Heart right ventricle (tissue), 16 donors: ENCODE measurements around the gene LRRC74A. TPM values are rescaled to one million over a fixed set of nuclear protein-coding genes. Genes with fewer than 3 reads are reported as not detected.
"Not testable (repeated sequence)": the region's sequence is repeated elsewhere in the genome, so short reads cannot be mapped to it uniquely, and the experiment has no call there.

Experiments
- ATAC-seq, 8 donors: fragments of 200-7000 bp; cut with Tn5 transposase; one replicate each; pipeline ENCODE4 v1.9.1; 2020; ENCODE audit warnings: mild to moderate bottlenecking in 8 of 8, moderate library complexity in 8 of 8, moderate number of reproducible peaks in 1 of 8
- DNase-seq, 2 donors: peaks; one replicate each; pipeline ENCODE4 v3.0.0-alpha.2; 2020
- H3K27ac ChIP-seq, 10 donors: fragments of 200-600 bp; sonication (generic) in 2 of 10; one replicate each; pipeline versions ENCODE4 v1.5.0 to v1.8.0; 2020 to 2022; ENCODE audit warnings: mild to moderate bottlenecking in 3 of 10
- H3K27me3 ChIP-seq, 7 donors: fragments of 200-600 bp; one replicate each; pipeline ENCODE4 v1.8.0; 2021 to 2022; ENCODE audit warnings: mild to moderate bottlenecking in 2 of 7
- H3K36me3 ChIP-seq, 9 donors: fragments of 200-600 bp; sonication (generic) in 1 of 9; one replicate each; pipeline versions ENCODE4 v1.5.0 to v1.8.0; 2020 to 2022; ENCODE audit warnings: mild to moderate bottlenecking in 2 of 9
- H3K4me1 ChIP-seq, 9 donors: fragments of 200-600 bp; sonication (generic) in 1 of 9; one replicate each; pipeline versions ENCODE4 v1.5.0 to v1.8.0; 2020 to 2022; ENCODE audit warnings: mild to moderate bottlenecking in 4 of 9
- H3K4me3 ChIP-seq, 10 donors: fragments of 200-600 bp; sonication (generic) in 2 of 10; one replicate each; pipeline versions ENCODE4 v1.5.0 to v1.8.0; 2020 to 2022; ENCODE audit warnings: mild to moderate bottlenecking in 7 of 10, moderate library complexity in 2 of 10
- H3K9me3 ChIP-seq, 11 donors: fragments of 200-600 bp in 10 of 11; sonication (generic) in 2 of 11; one replicate each; pipeline versions ENCODE4 v1.5.0 to v1.8.0; 2013 to 2022; ENCODE audit warnings: mild to moderate bottlenecking in 2 of 11, control low read depth in 1 of 11, moderate library complexity in 1 of 11
- WGBS, 2 donors: extraction: QIAGEN DNeasy Blood & Tissue Kit; methylation state at CpG; one replicate each; pipeline ENCODE4 v1.1.7; 2013; ENCODE audit warnings: inconsistent platforms in 1 of 2; 5-methylcytosine and 5-hydroxymethylcytosine counted together
- intact Hi-C, 10 donors: fragments of 100-400 bp; cut with DNase I; formaldehyde crosslinking; loops; one replicate each; pipeline versions ENCODE4 v1.11.1 to v1.14.2; 2022
- polyA plus RNA-seq, 2 donors: library from polyadenylated mRNA; stranded (reverse); fragments of 200-250 nt; gene quantifications; one replicate each; pipeline ENCODE4 v1.2.3, GENCODE V29; 2013
- total RNA-seq, 10 donors: library from RNA; stranded (reverse); fragmentation: NEBNext Ultra II Directional in 3 of 10; extraction: Animal tissue kit (Norgen Biotek cat#: 25700) in 3 of 10; gene quantifications; one replicate each; pipeline versions ENCODE4 v1.2.1 to v1.2.4, GENCODE V29; 2021 to 2023
- TF ChIP-seq, protein P1 (sequence below), 9 donors: fragments of 200-600 bp; sonication (generic) in 2 of 9; IDR thresholded peaks; one replicate each; pipeline versions ENCODE4 v1.5.0 to v1.8.0; 2021 to 2022; ENCODE audit warnings: antibody characterized with exemption in 9 of 9, mild to moderate bottlenecking in 5 of 9, moderate library complexity in 1 of 9
- donor health status: Arrhythmogenic right ventricular cardiomyopathy.
- donor health status: ischemic (EF 13 %, LVEDD 7.1; RV severe dilation, severe dysfunction).
- donor health status: healthy with polysubstance abuse.
- donor health status: DM: no; HTN: yes; CAD: no.
- donor health status: DM: no; HTN: no; CAD: no.
- donor health status: ischemic (EF 25% LVEDD 6.9; RV normal size, moderate dysfunction).
- donor health status: ischemic (EF 25% LVEDD 5.7; RV mildly dilated, moderate dysfunction).
- donor health status: healthy.
- donor health status: DM: yes; HTN: yes; CAD: no.
- donor health status: Ischemic cardiomyopathy.
- donor health status: ischemic (EF 35%, LVEDD 5.7; RV mildly dilated, moderate dysfunction).
- donor health status: nonischemic (EF 11% LVEDD 7.7; RV severe dilation, severe dysfunction).
- donor health status: DM: yes; HTN: yes; CAD: no.
- donor health status: PGD.
- donor health status: ischemic (EF 29% LVEDD 5.4; RV normal size, mild dysfunction).
- donor health status: nonischemic (EF 23%, LVEDD 6.1; RV moderate dilation, normal function).

Gene LRRC74A
- total and polyA plus RNA-seq, 12 donors, result not detected

DNA sequence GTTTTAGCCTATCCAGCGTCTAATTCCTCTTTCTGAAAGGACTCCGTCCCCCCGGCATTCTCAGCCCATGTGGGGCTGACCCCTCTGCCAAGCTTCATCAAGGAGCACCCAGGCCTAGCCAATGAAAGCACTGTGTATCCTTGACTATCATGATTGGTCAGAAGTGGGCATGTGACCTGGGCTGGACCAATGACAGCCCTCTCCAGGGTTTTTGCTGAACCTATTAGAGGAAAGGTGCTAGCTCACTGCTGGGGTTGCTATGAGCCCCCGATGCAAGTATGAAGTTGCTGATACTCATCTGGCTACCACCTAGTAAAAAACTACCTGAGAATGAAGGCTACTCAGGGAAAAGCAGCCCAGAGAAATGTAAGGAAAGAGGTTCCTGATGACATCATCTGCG is 68.1 kb downstream of the LRRC74A start:
- Histone ChIP-seq H3K9me3 (peaks cover 0 to 18% (median 5%) of the 10 kb centered on the region in 11 donors), H3K4me3 (no peak overlapping the region), H3K27ac (no peak overlapping the region), H3K4me1 (no peaks in the 10 kb centered on the region), H3K36me3 (no peaks in the 10 kb centered on the region), H3K27me3 (no peaks in the 10 kb centered on the region)
- TF ChIP-seq, protein P1, sequence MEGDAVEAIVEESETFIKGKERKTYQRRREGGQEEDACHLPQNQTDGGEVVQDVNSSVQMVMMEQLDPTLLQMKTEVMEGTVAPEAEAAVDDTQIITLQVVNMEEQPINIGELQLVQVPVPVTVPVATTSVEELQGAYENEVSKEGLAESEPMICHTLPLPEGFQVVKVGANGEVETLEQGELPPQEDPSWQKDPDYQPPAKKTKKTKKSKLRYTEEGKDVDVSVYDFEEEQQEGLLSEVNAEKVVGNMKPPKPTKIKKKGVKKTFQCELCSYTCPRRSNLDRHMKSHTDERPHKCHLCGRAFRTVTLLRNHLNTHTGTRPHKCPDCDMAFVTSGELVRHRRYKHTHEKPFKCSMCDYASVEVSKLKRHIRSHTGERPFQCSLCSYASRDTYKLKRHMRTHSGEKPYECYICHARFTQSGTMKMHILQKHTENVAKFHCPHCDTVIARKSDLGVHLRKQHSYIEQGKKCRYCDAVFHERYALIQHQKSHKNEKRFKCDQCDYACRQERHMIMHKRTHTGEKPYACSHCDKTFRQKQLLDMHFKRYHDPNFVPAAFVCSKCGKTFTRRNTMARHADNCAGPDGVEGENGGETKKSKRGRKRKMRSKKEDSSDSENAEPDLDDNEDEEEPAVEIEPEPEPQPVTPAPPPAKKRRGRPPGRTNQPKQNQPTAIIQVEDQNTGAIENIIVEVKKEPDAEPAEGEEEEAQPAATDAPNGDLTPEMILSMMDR (IDR thresholded peaks at IDR 0.05), result no peak
- intact Hi-C loops, result no loop called here
- ATAC-seq (no peak), DNase-seq (no peak)
- 93 to 95% methylated on average over 5 of the region's 5 CpGs for WGBS, 2 donors

DNA sequence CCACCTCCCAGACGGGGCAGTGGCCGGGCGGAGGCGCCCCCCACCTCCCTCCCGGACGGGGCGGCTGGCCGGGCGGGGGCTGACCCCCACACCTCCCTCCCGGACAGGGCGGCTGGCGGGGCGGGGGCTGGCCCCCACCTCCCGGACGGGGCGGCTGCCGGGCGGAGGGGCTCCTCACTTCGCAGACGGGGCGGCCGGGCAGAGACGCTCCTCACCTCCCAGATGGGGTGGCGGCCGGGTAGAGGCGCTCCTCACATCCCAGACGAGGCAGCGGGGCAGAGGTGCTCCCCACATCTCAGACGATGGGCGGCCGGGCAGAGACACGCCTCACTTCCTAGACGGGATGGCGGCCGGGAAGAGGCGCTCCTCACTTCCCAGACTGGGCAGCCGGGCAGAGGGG is 71.8 kb downstream of the LRRC74A start:
- not testable (repeated sequence) for H3K27ac ChIP-seq, H3K4me1 ChIP-seq, DNase-seq

DNA sequence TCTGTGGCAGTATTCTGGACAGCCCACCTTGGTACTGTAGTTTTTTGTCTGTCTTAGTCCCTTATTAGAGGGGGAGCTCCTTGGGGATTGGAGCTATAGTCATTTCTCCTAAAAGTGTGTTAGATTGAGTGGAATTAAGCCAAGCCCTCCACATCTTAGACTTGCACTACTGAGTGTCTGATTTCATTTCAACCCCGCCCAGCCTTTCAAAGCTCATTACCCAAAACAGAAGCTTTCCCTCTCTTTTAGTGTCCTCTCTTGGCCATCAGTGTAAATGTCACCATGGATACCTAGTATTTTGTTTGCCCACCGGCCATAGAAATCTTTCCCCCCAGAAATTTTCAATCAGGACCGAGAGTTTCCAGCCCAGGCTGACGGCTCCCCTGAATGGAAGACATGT is 74.5 kb downstream of the LRRC74A start:
- H3K36me3 ChIP-seq, result no peaks in the 10 kb centered on the region
- TF ChIP-seq, protein P1 (IDR thresholded peaks at IDR 0.05), result no peak
- intact Hi-C loops, result no loop called here
- peaks cover 0 to 4% (median 0%) of the 10 kb centered on the region in 11 donors for H3K9me3 ChIP-seq
- no peak for DNase-seq
- no peaks in the 10 kb centered on the region for H3K27me3 ChIP-seq
- 77 to 86% methylated on average over 4 of the region's 4 CpGs for WGBS, 2 donors
- no peak overlapping the region for H3K27ac ChIP-seq
- peaks cover 0 to 22% (median 17%) of the 10 kb centered on the region in 9 donors for H3K4me1 ChIP-seq
- H3K4me3 ChIP-seq, result no peak overlapping the region
- no peak for ATAC-seq

More for the DNA sequence above, 71.8 kb downstream of the LRRC74A start:
- H3K4me3 ChIP-seq, ATAC-seq, H3K36me3 ChIP-seq, intact Hi-C loops, H3K27me3 ChIP-seq, H3K9me3 ChIP-seq: not testable (repeated sequence)
- WGBS, 2 donors, result 94 to 96% methylated on average over 34 to 37 of the region's 37 CpGs

DNA sequence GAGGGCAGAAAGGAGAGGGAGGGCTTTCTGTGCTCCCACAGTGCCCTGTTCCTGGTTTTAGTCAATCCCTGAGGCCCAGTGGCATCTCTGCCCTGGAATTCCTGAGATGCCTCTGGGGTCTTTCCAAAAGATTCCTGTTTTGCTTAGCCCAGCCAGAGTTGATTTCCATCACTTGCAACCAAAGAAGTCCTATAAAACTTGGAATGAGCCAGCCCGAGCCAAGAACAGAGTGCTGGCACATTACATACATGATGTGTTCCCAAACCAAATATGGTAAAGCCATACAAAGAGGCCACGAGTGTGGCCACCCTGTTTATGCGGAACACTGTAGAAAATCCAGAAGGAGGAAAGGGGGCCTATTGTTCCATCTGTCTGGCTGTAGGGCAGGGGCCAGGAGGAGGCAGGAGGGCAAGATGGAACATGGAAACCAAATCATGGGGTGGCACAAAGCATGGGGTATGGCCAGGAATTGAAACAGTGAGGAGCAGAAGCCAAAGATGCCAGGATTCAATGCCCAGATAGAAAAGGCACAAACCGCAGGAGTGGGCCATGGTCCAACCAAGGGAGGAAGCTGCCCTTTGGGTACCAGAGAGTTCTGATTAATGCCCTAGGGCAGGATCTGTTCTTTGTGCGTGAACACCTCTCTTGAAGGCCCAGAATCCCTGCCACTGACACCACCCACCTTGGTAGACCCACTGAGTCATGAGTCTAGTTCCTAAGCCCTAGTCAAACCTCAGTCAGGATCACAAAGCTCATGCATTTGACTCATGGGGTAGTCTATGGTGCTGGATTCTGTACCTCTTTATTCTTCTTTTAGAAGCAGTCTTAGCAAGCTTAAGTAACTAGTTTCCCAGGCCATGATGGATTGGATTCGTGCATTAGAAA is 75.2 kb downstream of the LRRC74A start:
- 64 to 72% methylated on average over 6 of the region's 6 CpGs for WGBS, 2 donors
- no peak overlapping the region for H3K4me3 ChIP-seq
- H3K4me1 ChIP-seq, result peaks cover 0 to 22% (median 17%) of the 10 kb centered on the region in 9 donors
- no peaks in the 10 kb centered on the region for H3K36me3 ChIP-seq
- TF ChIP-seq, protein P1 (IDR thresholded peaks at IDR 0.05), result no peak
- no peak overlapping the region for H3K27ac ChIP-seq
- H3K9me3 ChIP-seq, result peaks cover 0 to 4% (median 0%) of the 10 kb centered on the region in 11 donors
- intact Hi-C loops, result no loop called here
- no peaks in the 10 kb centered on the region for H3K27me3 ChIP-seq
- ATAC-seq (no peak), DNase-seq (no peak)

DNA sequence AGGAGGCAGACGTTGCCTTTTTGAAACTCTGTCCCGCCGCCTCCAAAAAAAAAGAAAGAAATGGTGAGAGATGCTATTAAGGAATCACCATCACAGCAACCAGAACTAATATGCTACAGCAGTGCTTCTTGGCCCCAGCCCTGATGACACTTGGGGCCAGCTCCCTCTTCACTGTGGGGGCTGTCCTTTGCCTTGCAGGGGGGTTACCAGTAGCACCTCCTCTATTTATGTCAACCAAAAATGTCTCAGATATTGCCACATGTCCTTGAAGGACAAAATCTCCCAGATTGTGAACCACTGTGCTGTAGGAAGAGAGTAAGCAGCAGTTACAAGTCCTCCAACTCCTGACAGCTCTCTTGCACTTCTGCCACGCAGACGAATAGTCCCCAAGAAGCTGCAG is 76.4 kb downstream of the LRRC74A start:
- H3K36me3 ChIP-seq, result no peaks in the 10 kb centered on the region
- TF ChIP-seq, protein P1 (IDR thresholded peaks at IDR 0.05), result no peak
- ATAC-seq, result no peak
- no peak for DNase-seq
- no peak overlapping the region for H3K27ac ChIP-seq
- H3K4me1 ChIP-seq, result peaks cover 0 to 22% (median 17%) of the 10 kb centered on the region in 9 donors
- 79 to 81% methylated on average over 5 of the region's 5 CpGs for WGBS, 2 donors
- H3K9me3 ChIP-seq, result peaks cover 0 to 4% (median 0%) of the 10 kb centered on the region in 11 donors
- H3K4me3 ChIP-seq, result no peak overlapping the region
- intact Hi-C loops, result no loop called here
- H3K27me3 ChIP-seq, result no peaks in the 10 kb centered on the region
